OCI-M1 (cell line): ENCODE measurements around the gene ZSCAN9.

ENCODE experiments used
- DNase-seq: peaks from one replicate; lab custom pipeline; 2025; lab: John Stamatoyannopoulos, UW

ZSCAN9 gene

DNA sequence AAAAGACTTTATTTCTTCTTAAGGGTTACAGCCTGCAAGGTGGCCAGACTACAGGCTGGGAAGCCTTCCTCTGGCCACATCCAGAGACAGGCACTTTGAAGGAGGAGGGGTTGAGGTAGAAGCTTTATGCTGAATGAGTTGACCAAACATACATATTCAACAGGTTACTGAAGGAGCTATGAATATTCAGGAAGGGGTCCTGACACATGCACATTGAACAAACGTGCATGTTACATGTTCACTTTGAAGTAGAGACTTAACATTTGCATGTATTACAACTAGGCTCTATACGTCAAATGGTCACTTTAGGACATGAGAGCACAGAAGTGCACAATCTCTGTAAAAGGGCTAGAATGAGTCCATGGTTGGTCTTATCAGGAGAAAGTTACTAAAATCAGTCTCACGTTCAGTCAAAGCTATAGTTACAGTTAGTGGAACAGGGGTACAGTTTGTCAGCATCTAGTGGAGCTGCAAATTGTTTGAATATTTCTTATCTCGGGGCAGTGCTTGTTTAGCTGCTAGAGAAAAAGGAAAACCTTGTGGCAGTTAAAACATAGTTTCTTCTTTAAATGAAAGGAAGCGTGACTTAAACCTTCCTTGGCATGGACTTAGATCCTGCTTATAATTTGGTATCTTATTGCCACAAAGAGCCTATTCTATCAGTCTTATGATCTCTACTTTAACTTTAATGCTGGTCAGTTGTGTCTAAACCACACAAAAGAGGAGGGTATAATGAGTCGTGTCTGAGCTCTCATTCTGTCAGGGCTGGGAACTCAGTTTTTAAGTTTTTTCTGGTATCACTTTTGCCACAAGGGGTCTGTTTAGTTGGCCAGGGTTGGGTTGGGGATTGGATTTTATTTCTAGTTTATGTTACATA, 4.6 kb upstream of the ZSCAN9 start:
- DNase-seq = peak; percentile 91

DNA sequence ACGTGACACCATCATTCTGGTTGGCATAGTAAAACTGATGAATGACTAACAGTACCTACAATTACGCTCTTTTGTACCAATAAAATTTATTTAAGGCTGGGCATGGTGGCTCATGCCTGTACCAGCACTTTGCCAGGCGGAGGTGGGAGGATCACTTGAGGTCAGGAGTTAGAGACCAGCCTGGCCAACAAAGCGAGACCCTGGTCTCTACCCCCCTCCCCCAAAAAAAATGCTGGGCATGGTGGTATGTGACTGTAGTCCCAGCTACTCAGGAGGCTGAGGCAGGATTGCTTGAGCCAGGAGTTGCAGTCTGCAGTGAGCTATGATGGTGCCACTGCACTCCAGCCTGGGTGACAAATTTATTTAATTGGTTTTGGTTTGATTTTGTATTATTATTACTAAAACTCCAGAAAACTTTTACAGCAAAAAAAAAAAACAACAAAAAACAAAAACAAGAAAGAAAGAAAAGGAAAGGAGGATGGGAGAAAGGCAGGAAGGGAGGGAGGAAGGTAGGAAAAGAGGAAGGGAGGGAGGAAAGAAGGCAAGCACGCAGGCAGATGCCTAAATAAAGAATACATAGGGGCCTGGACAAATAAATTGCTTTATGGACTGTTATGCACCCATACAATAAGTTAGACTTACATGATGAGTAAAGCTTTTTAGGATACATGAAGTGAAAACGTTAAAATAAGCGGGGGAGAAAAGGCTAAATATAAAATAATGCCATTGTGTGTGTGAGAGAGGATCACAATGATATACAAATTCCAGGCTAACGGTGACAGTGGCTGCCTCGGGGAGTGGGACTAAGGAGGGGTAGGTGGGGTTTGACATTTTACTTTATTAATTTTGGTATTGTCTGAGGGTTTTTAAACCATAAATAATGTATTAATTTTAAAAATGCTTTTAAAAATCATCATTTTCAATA, 682 bp upstream of the ZSCAN9 start:
- DNase-seq = peak; percentile 68

- no peak for DNase-seq
These were observed 1.4 kb downstream of the ZSCAN9 start for GRCh38 chr6:28226460-28226859.

- no peak for DNase-seq
These were observed 7.7 kb downstream of the ZSCAN9 start for GRCh38 chr6:28232785-28233184.

GRCh38 chr6:28235912-28236452, 10.9 kb downstream of the ZSCAN9 start:
- DNase-seq = peak; percentile 25

DNA sequence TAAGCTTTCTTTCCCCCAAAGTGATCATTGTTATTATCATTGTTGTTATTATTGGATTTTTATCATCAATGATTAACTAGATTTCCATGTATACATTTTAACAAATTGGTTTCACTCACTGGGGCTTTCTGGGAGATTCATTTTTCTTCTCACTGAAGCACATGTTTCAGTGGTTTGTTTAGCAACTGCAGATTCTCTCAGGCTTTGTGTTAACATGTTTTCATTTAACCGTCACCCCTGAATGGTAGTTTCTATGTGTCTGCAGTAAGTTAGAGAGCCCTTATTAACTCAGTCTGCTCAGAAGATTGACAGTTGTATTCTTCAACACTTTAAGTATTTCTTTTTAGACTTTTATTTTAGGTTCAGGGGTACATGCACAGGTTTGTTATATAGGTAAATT, 14.6 kb downstream of the ZSCAN9 start:
- DNase-seq = no peak

- DNase-seq = peak; percentile 49
These were observed 15.4 kb downstream of the ZSCAN9 start for GRCh38 chr6:28240471-28240870.

DNA sequence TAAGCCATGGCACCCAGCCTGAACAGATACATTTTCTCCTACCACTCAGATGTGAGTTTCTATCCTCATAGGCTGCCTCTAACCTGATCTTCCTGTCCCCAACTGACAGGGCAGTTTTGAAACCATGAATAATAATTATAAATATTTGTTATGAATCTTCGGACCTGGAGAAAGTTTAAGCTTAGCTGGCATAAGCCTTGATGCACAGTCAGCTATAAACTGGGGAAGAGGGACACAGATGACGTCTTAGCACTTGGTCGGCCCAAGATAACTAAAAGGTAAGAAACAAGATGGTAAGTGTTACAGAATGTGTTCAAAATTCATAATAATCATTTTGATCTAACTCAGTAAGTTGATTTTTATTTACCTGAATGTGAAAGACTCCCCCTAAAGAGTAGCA, 18.9 kb downstream of the ZSCAN9 start:
- DNase-seq = no peak

GRCh38 chr6:28245206-28245941, 20.3 kb downstream of the ZSCAN9 start:
- no peak for DNase-seq

GRCh38 chr6:28248916-28249315, 23.8 kb downstream of the ZSCAN9 start:
- DNase-seq = no peak

- no peak for DNase-seq
These were observed 25.7 kb downstream of the ZSCAN9 start for GRCh38 chr6:28250747-28251146.

DNA sequence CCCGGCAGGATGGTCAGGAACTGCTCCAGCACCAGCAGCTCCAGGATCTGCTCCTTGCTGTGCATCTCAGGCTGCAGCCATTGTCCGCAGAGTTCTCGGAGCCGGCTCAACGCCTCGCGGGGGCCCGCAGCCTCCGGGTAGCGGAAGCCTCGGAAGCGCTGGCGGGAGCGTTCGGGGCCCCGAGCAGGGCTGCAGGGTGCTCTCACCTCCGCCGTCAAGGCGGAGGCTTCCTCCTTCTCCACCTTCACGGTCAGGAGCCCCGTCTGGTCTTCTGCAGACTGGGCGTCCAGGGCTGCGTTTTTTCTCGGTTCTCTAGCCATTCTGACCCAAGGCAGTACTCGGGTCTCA, 26.6 kb downstream of the ZSCAN9 start:
- DNase-seq = no peak

- DNase-seq = peak; percentile 97
These were observed 27.2 kb downstream of the ZSCAN9 start, which contains the start of gene ZKSCAN4 for GRCh38 chr6:28252009-28252975. ZKSCAN4 (minus strand) TSS chr6:28252269; CDS start chr6:28251980, 289 bp downstream.

GRCh38 chr6:28254121-28254519, 29.0 kb downstream of the ZSCAN9 start:
- DNase-seq = peak; percentile 47

DNA sequence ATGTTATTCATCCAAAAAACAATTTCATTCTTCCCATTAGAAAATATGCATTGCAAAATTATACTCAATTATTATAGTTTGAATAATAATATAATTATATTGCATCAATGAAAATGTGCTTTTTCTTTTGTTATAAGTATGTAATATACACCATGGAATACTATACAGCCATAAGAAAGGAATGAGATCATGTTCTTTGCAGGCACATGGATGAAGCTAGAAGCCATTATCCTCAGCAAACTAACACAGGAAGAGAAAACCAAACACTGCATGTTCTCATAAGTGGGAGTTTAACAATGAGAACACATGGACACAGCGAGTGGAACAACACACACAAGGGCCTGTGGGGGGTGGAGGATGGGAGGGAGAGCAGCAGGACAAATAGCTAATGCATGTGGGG, 32.0 kb downstream of the ZSCAN9 start:
- DNase-seq = no peak

DNA sequence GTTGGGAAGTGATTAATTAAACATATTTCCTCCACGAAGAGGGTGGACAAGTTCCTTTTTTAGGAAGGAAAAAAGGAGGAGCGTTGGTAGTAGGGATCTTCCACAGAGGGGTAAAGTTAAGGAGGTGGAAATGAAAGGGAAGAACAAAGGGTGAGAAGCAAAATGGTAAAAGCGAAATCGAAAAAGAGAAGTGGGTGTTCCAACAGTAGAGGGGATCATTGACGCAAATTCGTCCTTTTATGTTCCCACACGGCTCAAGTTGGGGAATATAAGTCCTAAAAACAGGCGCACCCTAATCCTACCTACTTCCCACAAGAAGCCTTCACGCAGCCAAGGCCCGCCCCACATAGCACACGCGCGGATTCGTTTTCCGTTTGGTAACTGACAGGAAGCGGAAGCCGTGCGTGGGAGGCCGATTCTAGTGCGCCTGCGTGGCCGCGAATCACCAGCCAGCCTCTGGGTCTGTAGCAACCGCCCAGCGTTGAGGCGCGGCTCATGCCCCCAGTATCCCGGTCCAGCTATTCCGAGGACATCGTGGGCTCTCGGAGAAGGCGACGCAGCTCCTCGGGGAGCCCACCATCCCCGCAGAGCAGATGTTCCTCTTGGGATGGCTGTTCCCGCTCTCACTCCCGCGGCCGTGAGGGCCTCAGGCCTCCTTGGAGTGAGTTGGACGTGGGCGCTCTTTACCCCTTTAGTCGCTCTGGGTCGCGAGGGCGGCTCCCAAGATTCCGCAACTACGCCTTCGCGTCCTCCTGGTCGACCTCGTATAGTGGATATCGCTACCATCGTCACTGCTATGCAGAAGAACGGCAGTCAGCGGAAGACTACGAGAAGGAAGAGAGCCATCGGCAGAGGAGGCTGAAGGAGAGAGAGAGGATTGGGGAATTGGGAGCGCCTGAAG, 34.1 kb downstream of the ZSCAN9 start, which contains the start of gene NKAPL:
Gene NKAPL, plus strand, starts transcription at position 421 of the 901 bp plus-strand sequence. Its CDS starts 75 bp downstream, at position 496.
- no peak for DNase-seq

DNA sequence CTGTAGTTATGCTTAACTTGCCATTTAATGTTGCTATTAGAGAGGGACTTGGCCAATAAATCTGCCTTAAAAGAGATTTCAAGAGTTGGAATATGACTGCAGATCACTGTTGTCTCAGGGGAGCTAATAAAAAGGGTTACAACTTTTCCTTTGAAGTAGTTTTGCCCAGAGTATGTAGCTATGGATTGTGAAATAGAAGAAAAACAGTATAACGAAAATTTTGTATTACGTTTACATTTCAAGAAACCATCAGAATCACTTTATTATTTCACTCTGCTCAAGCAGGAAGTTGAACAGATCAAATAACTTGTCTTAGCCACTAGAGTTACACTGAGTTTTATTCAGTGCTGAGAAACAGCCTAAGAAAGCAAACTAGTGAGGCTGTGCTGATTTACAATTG, 38.8 kb downstream of the ZSCAN9 start:
- DNase-seq = peak; percentile 36

- no peak for DNase-seq
These were observed 39.8 kb downstream of the ZSCAN9 start for GRCh38 chr6:28264834-28265401.

DNA sequence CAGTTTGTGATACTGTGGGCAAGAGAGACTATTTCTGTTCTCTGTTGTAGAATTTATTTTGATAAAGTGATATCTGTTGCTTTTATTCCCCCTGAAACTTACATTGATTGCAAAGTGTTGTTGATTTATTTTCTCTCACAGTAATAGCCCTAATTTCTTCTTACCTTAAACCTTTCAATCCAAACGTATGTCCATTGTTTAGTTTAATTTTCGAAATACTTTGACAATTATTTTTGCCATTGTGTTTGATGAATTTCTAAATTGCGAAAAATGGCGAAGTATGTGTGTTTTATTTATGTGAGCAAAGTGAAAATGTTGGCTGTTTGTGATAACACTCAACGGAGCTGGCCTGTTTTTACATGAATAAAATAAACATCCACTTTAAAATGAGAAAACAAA, 41.5 kb downstream of the ZSCAN9 start:
- no peak for DNase-seq
